Measurements from ENCODE around the gene CSNK1D. TPM values are rescaled to one million over a fixed set of nuclear protein-coding genes. Genes with fewer than 3 reads are reported as not detected.
A peak's percentile ranks its signal among the peaks of the same experiment; 100 is the strongest.

The CSNK1D gene
- total RNA-seq, 2 experiments from 2014 or later: 115 to 142 TPM

- Mint-ChIP-seq H3K9me3 (no peaks in the 10 kb centered on the region), H3K4me1 (peaks cover 71% of the 10 kb centered on the region), H3K27me3 (peaks cover 2% of the 10 kb centered on the region), H3K27ac (peak overlapping the region; percentile 31), H3K36me3 (ENCODE audit: low read depth) (no peaks in the 10 kb centered on the region), H3K4me3 (no peak overlapping the region)
- ChIA-PET POLR2A (interaction anchor here (0.6 kb wide), 1 partner anchor 216 kb away, joined by 3 read pairs; no protein-coding TSS in a partner anchor), CTCF (interaction anchor here (0.6 to 7.7 kb wide), 7 partner anchors 7 to 1079 kb away, joined by 3 to 58 read pairs (median 3); partner anchors contain the start of gene CD7)
- no peak for DNase-seq
Observed at GRCh38 chr17:82304826-82305726, 31.6 kb upstream of the CSNK1D start.

- peak overlapping the region; percentile 100 for H3K27ac Mint-ChIP-seq
- peak overlapping the region; percentile 70 for H3K4me3 Mint-ChIP-seq
- ChIA-PET POLR2A (interaction anchor here (1.8 kb wide), 1 partner anchor 11 kb away, joined by 7 read pairs; no protein-coding TSS in a partner anchor), CTCF (interaction anchor here (0.5 to 7.7 kb wide), 9 partner anchors 8 to 49 kb away, joined by 3 to 58 read pairs (median 3); partner anchors contain the start of gene CD7)
- H3K9me3 Mint-ChIP-seq: no peaks in the 10 kb centered on the region
- no peak for DNase-seq
- H3K36me3 Mint-ChIP-seq (ENCODE audit: low read depth): no peaks in the 10 kb centered on the region
- peaks cover 2% of the 10 kb centered on the region for H3K27me3 Mint-ChIP-seq
- peaks cover 80% of the 10 kb centered on the region for H3K4me1 Mint-ChIP-seq
Observed at GRCh38 chr17:82303944-82304808, 30.7 kb upstream of the CSNK1D start.

GRCh38 chr17:82302991-82303943, 29.8 kb upstream of the CSNK1D start:
- H3K36me3 Mint-ChIP-seq (ENCODE audit: low read depth): no peaks in the 10 kb centered on the region
- DNase-seq: peak; percentile 70
- H3K9me3 Mint-ChIP-seq: no peaks in the 10 kb centered on the region
- H3K4me1 Mint-ChIP-seq: peaks cover 83% of the 10 kb centered on the region
- peak overlapping the region; percentile 70 for H3K4me3 Mint-ChIP-seq
- peak overlapping the region; percentile 100 for H3K27ac Mint-ChIP-seq
- POLR2A ChIA-PET: interaction anchor here (1.8 kb wide), 1 partner anchor 10 kb away, joined by 7 read pairs; no protein-coding TSS in a partner anchor
- H3K27me3 Mint-ChIP-seq: no peaks in the 10 kb centered on the region
- CTCF ChIA-PET: interaction anchor here (0.5 to 7.7 kb wide), 9 partner anchors 9 to 273 kb away, joined by 3 to 58 read pairs (median 3); partner anchors contain the start of gene CD7

- Mint-ChIP-seq H3K4me3 (peak overlapping the region; percentile 70), H3K27me3 (no peaks in the 10 kb centered on the region), H3K27ac (peak overlapping the region; percentile 100), H3K9me3 (no peaks in the 10 kb centered on the region), H3K4me1 (peaks cover 87% of the 10 kb centered on the region), H3K36me3 (ENCODE audit: low read depth) (no peaks in the 10 kb centered on the region)
- ChIA-PET CTCF (interaction anchor here (1.2 to 7.7 kb wide), 8 partner anchors 10 to 272 kb away, joined by 3 to 58 read pairs (median 6); partner anchors contain the start of gene CD7), POLR2A (interaction anchor here (1.0 to 1.8 kb wide), 2 partner anchors 10 to 15 kb away, joined by 3 to 7 read pairs; partner anchors contain the start of gene CD7)
- DNase-seq: no peak
Observed at GRCh38 chr17:82302568-82302963, 29.1 kb upstream of the CSNK1D start.

- ChIA-PET POLR2A (interaction anchor here (1.0 to 1.8 kb wide), 2 partner anchors 9 to 15 kb away, joined by 3 to 7 read pairs; partner anchors contain the start of gene CD7), CTCF (interaction anchor here (0.6 to 7.7 kb wide), 9 partner anchors 15 to 410 kb away, joined by 3 to 58 read pairs (median 5); partner anchors contain the start of gene CD7)
- H3K9me3 Mint-ChIP-seq: no peaks in the 10 kb centered on the region
- DNase-seq: peak; percentile 59
- no peaks in the 10 kb centered on the region for H3K27me3 Mint-ChIP-seq
- H3K4me1 Mint-ChIP-seq: peaks cover 92% of the 10 kb centered on the region
- H3K4me3 Mint-ChIP-seq: peak overlapping the region; percentile 70
- H3K27ac Mint-ChIP-seq: peak overlapping the region; percentile 100
- no peaks in the 10 kb centered on the region for H3K36me3 Mint-ChIP-seq (ENCODE audit: low read depth)
Observed at GRCh38 chr17:82301916-82302567, 28.5 kb upstream of the CSNK1D start.

- peak overlapping the region; percentile 90 for H3K4me3 Mint-ChIP-seq
- DNase-seq: no peak
Observed at GRCh38 chr17:82301300-82301915, 27.9 kb upstream of the CSNK1D start.

GRCh38 chr17:82300707-82301270, 27.3 kb upstream of the CSNK1D start:
- Mint-ChIP-seq H3K4me1 (peaks cover 88% of the 10 kb centered on the region), H3K36me3 (ENCODE audit: low read depth) (no peaks in the 10 kb centered on the region), H3K9me3 (no peaks in the 10 kb centered on the region), H3K27me3 (no peaks in the 10 kb centered on the region), H3K27ac (peak overlapping the region; percentile 100), H3K4me3 (peak overlapping the region; percentile 90)
- CTCF ChIA-PET: interaction anchor here (0.7 to 7.7 kb wide), 10 partner anchors 8 to 251 kb away, joined by 3 to 58 read pairs (median 5); partner anchors contain the start of gene CD7
- POLR2A ChIA-PET: interaction anchor here (1.2 kb wide), 1 partner anchor 20 kb away, joined by 3 read pairs; no protein-coding TSS in a partner anchor
- peak; percentile 64 for DNase-seq

More at GRCh38 chr17:82301300-82301915, 27.9 kb upstream of the CSNK1D start:
- ChIA-PET CTCF (interaction anchor here (0.6 to 7.7 kb wide), 11 partner anchors 16 to 409 kb away, joined by 3 to 58 read pairs (median 4); partner anchors contain the start of gene CD7), POLR2A (interaction anchor here (1.0 to 1.2 kb wide), 2 partner anchors 16 to 20 kb away, joined by 3 read pairs; partner anchors contain the start of gene CD7)
- Mint-ChIP-seq H3K27me3 (no peaks in the 10 kb centered on the region), H3K4me1 (peaks cover 92% of the 10 kb centered on the region), H3K9me3 (no peaks in the 10 kb centered on the region), H3K36me3 (ENCODE audit: low read depth) (no peaks in the 10 kb centered on the region), H3K27ac (peak overlapping the region; percentile 100)

GRCh38 chr17:82300228-82300627, 26.7 kb upstream of the CSNK1D start:
- no peaks in the 10 kb centered on the region for H3K9me3 Mint-ChIP-seq
- H3K4me1 Mint-ChIP-seq: peaks cover 87% of the 10 kb centered on the region
- H3K27ac Mint-ChIP-seq: peak overlapping the region; percentile 100
- no peak for DNase-seq
- peak overlapping the region; percentile 90 for H3K4me3 Mint-ChIP-seq
- H3K27me3 Mint-ChIP-seq: no peaks in the 10 kb centered on the region
- H3K36me3 Mint-ChIP-seq (ENCODE audit: low read depth): no peaks in the 10 kb centered on the region
- ChIA-PET CTCF (interaction anchor here (0.8 to 7.7 kb wide), 9 partner anchors 9 to 365 kb away, joined by 3 to 58 read pairs (median 6); partner anchors contain the start of gene CD7), POLR2A (interaction anchor here (1.2 kb wide), 1 partner anchor 21 kb away, joined by 3 read pairs; no protein-coding TSS in a partner anchor)

GRCh38 chr17:82299452-82299851, 26.0 kb upstream of the CSNK1D start:
- CTCF ChIA-PET: interaction anchor here (1.1 to 7.7 kb wide), 3 partner anchors 24 to 364 kb away, joined by 3 to 58 read pairs (median 13); no protein-coding TSS in a partner anchor

More at GRCh38 chr17:82299452-82299851, 26.0 kb upstream of the CSNK1D start:
- Mint-ChIP-seq H3K27me3 (no peaks in the 10 kb centered on the region), H3K4me3 (peak overlapping the region; percentile 90), H3K9me3 (no peaks in the 10 kb centered on the region), H3K36me3 (ENCODE audit: low read depth) (peaks cover 1% of the 10 kb centered on the region), H3K27ac (peak overlapping the region; percentile 100), H3K4me1 (peaks cover 85% of the 10 kb centered on the region)
- peak; percentile 55 for DNase-seq
- POLR2A ChIA-PET: no interaction called here
